Effector memory CD4-positive, alpha-beta T cell (primary cell): ENCODE results near the gene ITIH1.

Experiments
- DNase-seq, 3 donors: peaks; one replicate each; pipeline ENCODE4 v3.0.0-alpha.2; 2020
- H3K27ac ChIP-seq: 2 replicates; pipeline ENCODE4 v1.7.0; 2013; ENCODE audit warnings: mild to moderate bottlenecking, low read length, moderate library complexity; ENCODE audit not compliant: insufficient read depth, poor library complexity, severe bottlenecking
- H3K27me3 ChIP-seq: replicated peaks from 2 replicates; pipeline ENCODE4 v1.7.0; 2013; ENCODE audit warnings: mild to moderate bottlenecking, low read length; ENCODE audit not compliant: insufficient read depth, control insufficient read depth, poor library complexity, severe bottlenecking
- H3K36me3 ChIP-seq: 2 replicates; pipeline ENCODE4 v1.7.0; 2013; ENCODE audit warnings: mild to moderate bottlenecking, low read length, moderate library complexity; ENCODE audit not compliant: control insufficient read depth, insufficient read depth
- H3K4me1 ChIP-seq: 2 replicates; pipeline ENCODE4 v1.7.0; 2013; ENCODE audit warnings: low read length, mild to moderate bottlenecking; ENCODE audit not compliant: control insufficient read depth, insufficient read depth, poor library complexity, severe bottlenecking
- H3K4me3 ChIP-seq: 2 replicates; pipeline ENCODE4 v1.7.0; 2013; ENCODE audit warnings: low read length, low read depth, mild to moderate bottlenecking; ENCODE audit not compliant: insufficient read depth, poor library complexity, severe bottlenecking
- H3K9me3 ChIP-seq: 2 replicates; pipeline ENCODE4 v1.7.0; 2013; ENCODE audit warnings: mild to moderate bottlenecking, low read length, moderate library complexity; ENCODE audit not compliant: control insufficient read depth

ITIH1 gene

GRCh38 chr3:52813810-52814209 is 36.4 kb downstream of the ITIH1 start:
- no peaks in the 10 kb centered on the region for H3K4me1 ChIP-seq
- H3K9me3 ChIP-seq: no peaks in the 10 kb centered on the region
- no peak overlapping the region for H3K4me3 ChIP-seq
- H3K27ac ChIP-seq: no peak overlapping the region
- DNase-seq: no peak
- H3K27me3 ChIP-seq: no peaks in the 10 kb centered on the region
- no peaks in the 10 kb centered on the region for H3K36me3 ChIP-seq

GRCh38 chr3:52816199-52816598 is 38.8 kb downstream of the ITIH1 start:
- Histone ChIP-seq H3K27ac (no peak overlapping the region), H3K4me3 (no peak overlapping the region)

GRCh38 chr3:52816654-52817053 is 39.3 kb downstream of the ITIH1 start:
- Histone ChIP-seq H3K27ac (no peak overlapping the region), H3K27me3 (no peaks in the 10 kb centered on the region), H3K4me1 (no peaks in the 10 kb centered on the region), H3K9me3 (no peaks in the 10 kb centered on the region), H3K4me3 (no peak overlapping the region), H3K36me3 (no peaks in the 10 kb centered on the region)
- DNase-seq: no peak

More at GRCh38 chr3:52816199-52816598, 38.8 kb downstream of the ITIH1 start:
- no peaks in the 10 kb centered on the region for H3K27me3 ChIP-seq
- H3K4me1 ChIP-seq: no peaks in the 10 kb centered on the region
- no peaks in the 10 kb centered on the region for H3K9me3 ChIP-seq
- H3K36me3 ChIP-seq: no peaks in the 10 kb centered on the region
- no peak for DNase-seq

- no peaks in the 10 kb centered on the region for H3K9me3 ChIP-seq
- H3K4me1 ChIP-seq: no peaks in the 10 kb centered on the region
- no peak overlapping the region for H3K27ac ChIP-seq
- H3K36me3 ChIP-seq: no peaks in the 10 kb centered on the region
- H3K27me3 ChIP-seq: no peaks in the 10 kb centered on the region
- no peak overlapping the region for H3K4me3 ChIP-seq
- DNase-seq: no peak
Observed at GRCh38 chr3:52817221-52817620, 39.8 kb downstream of the ITIH1 start.

- H3K27me3 ChIP-seq: no peaks in the 10 kb centered on the region
- no peak overlapping the region for H3K27ac ChIP-seq
- no peaks in the 10 kb centered on the region for H3K36me3 ChIP-seq
- no peak overlapping the region for H3K4me3 ChIP-seq
- DNase-seq: no peak
- H3K9me3 ChIP-seq: no peaks in the 10 kb centered on the region
- no peaks in the 10 kb centered on the region for H3K4me1 ChIP-seq
Observed at GRCh38 chr3:52817860-52818259, 40.5 kb downstream of the ITIH1 start.

DNA sequence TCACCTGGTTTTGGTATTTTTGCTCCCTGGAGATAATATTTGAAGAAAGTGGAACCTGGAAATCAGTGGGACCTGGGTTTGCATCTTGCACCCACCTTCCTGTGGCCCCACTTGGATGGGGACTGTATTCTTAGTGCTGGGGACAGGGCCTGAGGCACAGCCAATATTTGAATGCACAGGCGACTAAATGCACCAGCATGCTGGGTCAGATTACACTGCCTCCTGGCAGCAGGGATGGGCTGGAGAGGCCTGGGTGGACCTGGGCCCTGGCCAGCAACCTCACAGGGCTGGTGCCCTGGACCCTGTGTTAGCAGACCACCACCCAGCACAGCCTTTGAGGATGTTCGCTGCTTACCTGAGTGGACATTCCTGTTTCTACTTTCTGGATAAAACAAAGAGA is 42.5 kb downstream of the ITIH1 start:
- no peak overlapping the region for H3K27ac ChIP-seq

GRCh38 chr3:52820736-52821135 is 43.3 kb downstream of the ITIH1 start:
- Histone ChIP-seq H3K36me3 (no peaks in the 10 kb centered on the region), H3K4me1 (no peaks in the 10 kb centered on the region), H3K27ac (no peak overlapping the region), H3K27me3 (no peaks in the 10 kb centered on the region), H3K9me3 (no peaks in the 10 kb centered on the region), H3K4me3 (no peak overlapping the region)
- no peak for DNase-seq

More for the DNA sequence above, 42.5 kb downstream of the ITIH1 start:
- no peak overlapping the region for H3K4me3 ChIP-seq
- H3K9me3 ChIP-seq: no peaks in the 10 kb centered on the region
- H3K36me3 ChIP-seq: no peaks in the 10 kb centered on the region
- DNase-seq: no peak
- H3K27me3 ChIP-seq: no peaks in the 10 kb centered on the region
- no peaks in the 10 kb centered on the region for H3K4me1 ChIP-seq

DNA sequence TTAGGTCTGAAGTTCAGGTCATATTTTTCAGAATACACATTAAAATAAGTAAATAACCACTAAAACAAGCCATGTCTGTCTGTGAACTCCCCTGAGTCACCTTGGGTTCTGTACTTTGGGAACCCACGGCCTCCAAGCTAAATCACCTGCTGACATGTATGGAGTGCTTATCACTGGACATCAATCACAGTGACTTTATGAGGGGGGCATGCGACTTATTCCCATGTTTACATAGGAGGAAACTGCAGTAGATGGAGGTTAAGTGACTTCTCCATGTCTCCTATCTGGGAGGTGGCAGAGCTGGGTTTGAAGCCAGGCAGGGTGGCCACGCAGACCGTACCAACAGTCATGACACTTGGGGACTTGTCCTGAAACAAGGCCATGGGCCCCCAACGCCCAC is 45.0 kb downstream of the ITIH1 start:
- no peaks in the 10 kb centered on the region for H3K36me3 ChIP-seq
- no peak overlapping the region for H3K27ac ChIP-seq
- no peaks in the 10 kb centered on the region for H3K27me3 ChIP-seq
- H3K4me3 ChIP-seq: no peak overlapping the region
- H3K9me3 ChIP-seq: no peaks in the 10 kb centered on the region
- no peak for DNase-seq
- H3K4me1 ChIP-seq: no peaks in the 10 kb centered on the region

DNA sequence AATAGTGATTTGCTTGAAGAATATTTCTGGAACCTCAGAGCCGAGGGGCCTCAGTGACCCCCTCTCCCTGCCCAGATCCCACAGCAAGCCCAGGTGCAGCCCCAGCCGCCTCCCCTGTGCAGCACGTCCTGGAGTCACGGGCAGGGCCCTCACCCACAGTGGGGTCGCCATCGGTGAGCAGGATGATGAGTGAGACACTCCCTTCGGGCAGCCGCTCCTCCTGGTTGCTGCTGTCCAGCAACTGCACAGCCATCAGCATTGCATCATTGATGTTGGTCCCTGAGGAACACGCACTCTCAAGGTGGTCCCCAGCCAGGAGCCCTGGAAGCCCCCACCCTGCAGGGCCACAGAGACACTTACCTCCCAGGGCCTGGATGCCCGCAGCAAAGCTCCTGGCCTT is 46.6 kb downstream of the ITIH1 start:
- Histone ChIP-seq H3K9me3 (no peaks in the 10 kb centered on the region), H3K4me1 (no peaks in the 10 kb centered on the region), H3K4me3 (no peak overlapping the region), H3K27me3 (no peaks in the 10 kb centered on the region), H3K27ac (no peak overlapping the region), H3K36me3 (no peaks in the 10 kb centered on the region)
- DNase-seq: no peak

GRCh38 chr3:52827441-52827840 is 50.0 kb downstream of the ITIH1 start:
- no peaks in the 10 kb centered on the region for H3K9me3 ChIP-seq
- H3K27me3 ChIP-seq: no peaks in the 10 kb centered on the region
- no peaks in the 10 kb centered on the region for H3K36me3 ChIP-seq
- no peak for DNase-seq
- no peak overlapping the region for H3K27ac ChIP-seq
- no peaks in the 10 kb centered on the region for H3K4me1 ChIP-seq
- no peak overlapping the region for H3K4me3 ChIP-seq

DNA sequence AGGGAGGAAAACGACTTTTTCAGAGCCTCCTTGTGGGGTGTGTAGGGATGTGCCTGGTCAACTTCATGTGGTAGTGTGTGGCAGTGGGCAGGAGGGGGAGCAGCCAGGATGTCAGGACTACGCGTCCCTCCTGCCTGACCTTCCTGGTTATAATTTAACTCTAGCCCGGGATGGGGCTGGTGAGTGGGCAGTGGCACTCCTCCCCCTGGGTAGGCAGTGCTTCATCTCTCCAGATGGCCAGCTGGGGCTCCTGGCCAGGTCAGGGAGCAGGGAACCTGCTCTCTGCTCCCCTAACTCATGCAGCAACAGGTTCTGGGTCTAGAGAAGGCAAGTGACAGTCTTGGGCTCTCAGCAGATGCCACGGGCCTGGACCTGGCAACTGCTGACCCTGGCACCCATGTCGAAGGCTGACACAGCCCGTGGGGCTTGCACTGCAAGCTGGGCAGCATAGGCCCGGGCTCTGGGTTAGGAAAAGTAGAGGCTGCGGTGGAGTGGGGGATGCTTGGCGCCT is 50.5 kb downstream of the ITIH1 start:
- Histone ChIP-seq H3K36me3 (no peaks in the 10 kb centered on the region), H3K27me3 (no peaks in the 10 kb centered on the region), H3K27ac (no peak overlapping the region), H3K4me3 (no peak overlapping the region), H3K9me3 (no peaks in the 10 kb centered on the region), H3K4me1 (no peaks in the 10 kb centered on the region)
- no peak for DNase-seq
